Heart left ventricle (tissue), 13 donors: ENCODE measurements around the gene GRIN3B.

Source experiments
- POLR2A ChIP-seq, 2 donors: fragments of 450-650 bp; IDR thresholded peaks; one replicate each; pipeline ENCODE4 v1.6.1; 2017; ENCODE audit warnings: antibody characterized with exemption in 2 of 2, mild to moderate bottlenecking in 2 of 2, moderate library complexity in 2 of 2
- TF ChIP-seq, protein P1 (sequence below), 12 donors: fragments of 200-600 bp; sonication (generic) in 4 of 12; IDR thresholded peaks; one replicate each; pipeline versions ENCODE4 v1.5.0 to v1.8.0; 2018 to 2022; ENCODE audit warnings: antibody characterized with exemption in 12 of 12, mild to moderate bottlenecking in 5 of 12
- donor health status: ischemic (EF 13 %, LVEDD 7.1; RV severe dilation, severe dysfunction).
- donor health status: DM: no; HTN: yes; CAD: no.
- donor health status: DM: no; HTN: no; CAD: no.
- donor health status: ischemic (EF 25% LVEDD 6.9; RV normal size, moderate dysfunction).
- donor health status: ischemic (EF 25% LVEDD 5.7; RV mildly dilated, moderate dysfunction).
- donor health status: ischemic (EF 35%, LVEDD 5.7; RV mildly dilated, moderate dysfunction).
- donor health status: nonischemic (EF 11% LVEDD 7.7; RV severe dilation, severe dysfunction).
- donor health status: DM: yes; HTN: yes; CAD: no.
- donor health status: PGD.
- donor health status: ischemic (EF 29% LVEDD 5.4; RV normal size, mild dysfunction).
- donor health status: nonischemic (EF 23%, LVEDD 6.1; RV moderate dilation, normal function).

DNA sequence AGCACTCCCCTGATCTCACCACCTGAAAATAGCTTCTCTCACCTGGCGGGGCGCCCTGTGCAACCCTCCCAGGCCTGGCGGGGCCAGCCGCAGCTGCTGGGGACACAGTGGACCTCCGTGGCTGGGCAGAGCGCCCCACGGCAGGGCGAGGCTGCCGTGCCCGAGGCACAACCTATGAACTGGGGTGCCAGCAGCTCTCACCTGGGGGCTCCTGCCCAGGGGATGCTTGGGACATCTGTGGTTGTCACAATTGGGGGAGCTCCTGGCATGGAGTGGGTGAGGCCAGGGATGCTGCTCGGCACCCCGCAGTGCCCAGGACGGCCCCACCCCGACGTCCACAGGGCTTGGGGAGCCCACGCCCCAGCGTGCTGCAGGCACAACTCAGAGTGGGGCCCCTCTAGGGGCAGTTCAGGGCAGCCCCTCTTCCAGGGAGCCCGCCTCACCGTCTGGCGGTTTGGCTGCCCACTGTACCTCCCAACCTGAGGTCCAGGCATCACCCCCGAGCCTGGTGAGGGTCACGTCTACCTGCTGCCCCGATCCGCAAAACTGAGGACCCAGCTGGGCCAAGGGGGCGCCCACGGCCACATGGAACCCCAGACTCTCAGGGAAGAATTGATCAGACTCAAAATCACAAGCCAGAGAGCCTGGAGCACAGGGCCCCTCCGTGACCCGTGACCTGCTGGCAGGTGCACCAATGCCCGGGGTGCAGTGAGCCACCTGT is 15.0 kb downstream of the GRIN3B start:
- no peak for TF ChIP-seq POLR2A (IDR thresholded peaks at IDR 0.05)
- TF ChIP-seq, protein P1, sequence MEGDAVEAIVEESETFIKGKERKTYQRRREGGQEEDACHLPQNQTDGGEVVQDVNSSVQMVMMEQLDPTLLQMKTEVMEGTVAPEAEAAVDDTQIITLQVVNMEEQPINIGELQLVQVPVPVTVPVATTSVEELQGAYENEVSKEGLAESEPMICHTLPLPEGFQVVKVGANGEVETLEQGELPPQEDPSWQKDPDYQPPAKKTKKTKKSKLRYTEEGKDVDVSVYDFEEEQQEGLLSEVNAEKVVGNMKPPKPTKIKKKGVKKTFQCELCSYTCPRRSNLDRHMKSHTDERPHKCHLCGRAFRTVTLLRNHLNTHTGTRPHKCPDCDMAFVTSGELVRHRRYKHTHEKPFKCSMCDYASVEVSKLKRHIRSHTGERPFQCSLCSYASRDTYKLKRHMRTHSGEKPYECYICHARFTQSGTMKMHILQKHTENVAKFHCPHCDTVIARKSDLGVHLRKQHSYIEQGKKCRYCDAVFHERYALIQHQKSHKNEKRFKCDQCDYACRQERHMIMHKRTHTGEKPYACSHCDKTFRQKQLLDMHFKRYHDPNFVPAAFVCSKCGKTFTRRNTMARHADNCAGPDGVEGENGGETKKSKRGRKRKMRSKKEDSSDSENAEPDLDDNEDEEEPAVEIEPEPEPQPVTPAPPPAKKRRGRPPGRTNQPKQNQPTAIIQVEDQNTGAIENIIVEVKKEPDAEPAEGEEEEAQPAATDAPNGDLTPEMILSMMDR (IDR thresholded peaks at IDR 0.05) = no peak
